GM08714 (cell line): ENCODE data around the gene TPM2.

Experiments
- H3K4me3 ChIP-seq: fragments of 200-500 bp; sonication (Bioruptor generic); 2 replicates; pipeline ENCODE4 v1.5.1; 2014; ENCODE audit warnings: mild to moderate bottlenecking, low read length, inconsistent platforms
- ZNF274 ChIP-seq: IDR thresholded peaks from 2 replicates; pipeline ENCODE4 v1.6.1; 2012; ENCODE audit warnings: mild to moderate bottlenecking, low read depth, low read length

The TPM2 gene

GRCh38 chr9:35636135-35636876 is 53.4 kb downstream of the TPM2 start:
- no peak for TF ChIP-seq ZNF274
- H3K4me3 ChIP-seq = no peak overlapping the region

- H3K4me3 ChIP-seq = no peak overlapping the region; the same call in 1 of the 2 replicates
Observed at GRCh38 chr9:35635730-35636129, 54.0 kb downstream of the TPM2 start.

More at GRCh38 chr9:35635730-35636129, 54.0 kb downstream of the TPM2 start:
- no peak for TF ChIP-seq ZNF274
